ENCODE results near the gene FARS2.

GRCh38 chr6:5534643-5535042, 273.3 kb downstream of the FARS2 start:
- TF ChIP-seq TAF1 (IDR thresholded peaks at IDR 0.05; ENCODE audit: low read depth) (no peak), CTCF (IDR thresholded peaks at IDR 0.05; ENCODE audit: poor library complexity, severe bottlenecking) (no peak), EP300 (conservative IDR thresholded peaks at IDR 0.05; ENCODE audit: poor library complexity, severe bottlenecking) (no peak), EZH2 (IDR thresholded peaks at IDR 0.05; ENCODE audit: borderline replicate concordance, insufficient read depth, low read length, poor library complexity, severe bottlenecking) (no peak), REST (IDR thresholded peaks at IDR 0.05; ENCODE audit: borderline replicate concordance) (no peak), POLR2AphosphoS5 (IDR thresholded peaks at IDR 0.05) (no peak), SMC3 (conservative IDR thresholded peaks at IDR 0.05; ENCODE audit: poor library complexity) (no peak)
